Esophagus squamous epithelium (tissue), 5 donors: ENCODE data around the gene GRAMD4. TPM values are rescaled to one million over a fixed set of nuclear protein-coding genes. Genes with fewer than 3 reads are reported as not detected.

ENCODE experiments used
- DNase-seq: peaks from one replicate; lab custom pipeline; 2025; lab: John Stamatoyannopoulos, UW
- H3K27ac ChIP-seq, 4 donors: fragments of 200-600 bp; sonication (generic); one replicate each; pipeline ENCODE4 v1.5.1; 2016 to 2019; ENCODE audit warnings: mild to moderate bottlenecking in 1 of 4
- H3K27me3 ChIP-seq, 4 donors: fragments of 200-600 bp; sonication (generic); 1 replicate in 3 of 4; 2 replicates in 1 of 4; pipeline versions ENCODE4 v1.5.1 to v1.6.0; 2017 to 2021; ENCODE audit warnings: antibody characterized with exemption in 1 of 4
- H3K36me3 ChIP-seq, 3 donors: fragments of 200-600 bp; sonication (generic); one replicate each; pipeline ENCODE4 v1.5.1; 2016 to 2019
- H3K4me1 ChIP-seq, 3 donors: fragments of 200-600 bp; sonication (generic); one replicate each; pipeline ENCODE4 v1.5.1; 2017 to 2019
- H3K4me3 ChIP-seq, 4 donors: fragments of 200-600 bp; sonication (generic); 1 replicate in 3 of 4; 2 replicates in 1 of 4; pipeline ENCODE4 v1.5.1; 2016 to 2019; ENCODE audit warnings: mild to moderate bottlenecking in 2 of 4, moderate library complexity in 1 of 4
- H3K9me3 ChIP-seq, 3 donors: fragments of 200-600 bp; sonication (generic); one replicate each; pipeline ENCODE4 v1.5.1; 2016 to 2019
- CTCF ChIP-seq, 6 experiments: fragments of 450-650 bp in 4 of 6; fragments of 200-600 bp in 2 of 6; sonication (generic) in 2 of 6; IDR thresholded peaks; one replicate each; pipeline ENCODE4 v1.5.1; 2016 to 2019; ENCODE audit warnings: antibody characterized with exemption in 6 of 6, mild to moderate bottlenecking in 4 of 6, moderate library complexity in 4 of 6
- POLR2A ChIP-seq, 4 donors: fragments of 450-650 bp; IDR thresholded peaks; one replicate each; pipeline ENCODE4 v1.6.1; 2017; ENCODE audit warnings: antibody characterized with exemption in 4 of 4, mild to moderate bottlenecking in 4 of 4, moderate library complexity in 3 of 4
- WGBS, 2 donors: methylation state at CpG; one replicate each; pipeline ENCODE4 v1.1.5; 2018; 5-methylcytosine and 5-hydroxymethylcytosine counted together
- intact Hi-C: fragments of 100-400 bp; cut with DNase I; formaldehyde crosslinking; loops from one replicate; pipeline ENCODE4 v1.15.0; 2022
- total RNA-seq, 4 donors: library from RNA; depleted of rRNA; stranded (reverse); fragments of >200 nt; gene quantifications; one replicate each; pipeline ENCODE4 v1.1.0, GENCODE V29; 2016
- donor health status: DM: yes; HTN: yes; CAD: no.

The GRAMD4 gene
- total RNA-seq, 4 donors from 2014 or later, result 27.0 to 122 (median 33.3) TPM

GRCh38 chr22:46701262-46701661 lies 81.1 kb downstream of the GRAMD4 start:
- Histone ChIP-seq H3K9me3 (no peaks in the 10 kb centered on the region), H3K27me3 (no peaks in the 10 kb centered on the region), H3K4me3 (no peak overlapping the region), H3K36me3 (peaks cover 34 to 100% (median 56%) of the 10 kb centered on the region in 3 donors), H3K4me1 (no peaks in the 10 kb centered on the region), H3K27ac (no peak overlapping the region)
- WGBS, 2 donors, result 93 to 97% methylated on average over 15 to 24 of the region's 33 CpGs
- TF ChIP-seq CTCF (IDR thresholded peaks at IDR 0.05) (no peak), POLR2A (IDR thresholded peaks at IDR 0.05) (no peak)
- DNase-seq, result no peak
- intact Hi-C loops, result no loop called here

GRCh38 chr22:46703171-46703995 lies 83.2 kb downstream of the GRAMD4 start:
- Histone ChIP-seq H3K4me3 (no peak overlapping the region), H3K9me3 (no peaks in the 10 kb centered on the region), H3K36me3 (peaks cover 48 to 100% (median 58%) of the 10 kb centered on the region in 3 donors), H3K27ac (no peak overlapping the region), H3K4me1 (no peaks in the 10 kb centered on the region), H3K27me3 (no peaks in the 10 kb centered on the region)
- WGBS, 2 donors, result 92 to 95% methylated on average over 9 to 17 of the region's 26 CpGs
- DNase-seq, result no peak
- intact Hi-C loops, result no loop called here
- no peak for TF ChIP-seq CTCF (IDR thresholded peaks at IDR 0.05)
- TF ChIP-seq POLR2A (IDR thresholded peaks at IDR 0.05), result no peak

- Histone ChIP-seq H3K9me3 (no peaks in the 10 kb centered on the region), H3K4me1 (no peaks in the 10 kb centered on the region), H3K27ac (no peak overlapping the region), H3K36me3 (peaks cover 47 to 100% (median 58%) of the 10 kb centered on the region in 3 donors), H3K27me3 (no peaks in the 10 kb centered on the region), H3K4me3 (no peak overlapping the region)
- 89% methylated on average over 3 of the region's 6 CpGs; no CpG with 5 or more reads in 1 of the 2 donors for WGBS, 2 donors
- intact Hi-C loops, result no loop called here
- no peak for DNase-seq
- TF ChIP-seq CTCF (IDR thresholded peaks at IDR 0.05), result no peak
Measured at GRCh38 chr22:46703996-46704370, 83.8 kb downstream of the GRAMD4 start.

- no peak overlapping the region for H3K27ac ChIP-seq
- TF ChIP-seq POLR2A (IDR thresholded peaks at IDR 0.05), result no peak
- TF ChIP-seq CTCF (IDR thresholded peaks at IDR 0.05), result no peak
- no peak for DNase-seq
- H3K4me3 ChIP-seq, result no peak overlapping the region
- no peaks in the 10 kb centered on the region for H3K9me3 ChIP-seq
- intact Hi-C loops, result no loop called here
- WGBS, 2 donors, result 94 to 100% methylated on average over 2 to 12 of the region's 12 CpGs
- H3K4me1 ChIP-seq, result peaks cover 0 to 10% (median 0%) of the 10 kb centered on the region in 3 donors
- no peaks in the 10 kb centered on the region for H3K27me3 ChIP-seq
- H3K36me3 ChIP-seq, result peaks cover 35 to 100% (median 45%) of the 10 kb centered on the region in 3 donors
Measured at GRCh38 chr22:46706060-46706459, 85.9 kb downstream of the GRAMD4 start.

- no peak overlapping the region for H3K27ac ChIP-seq
- peaks cover 27 to 100% (median 38%) of the 10 kb centered on the region in 3 donors for H3K36me3 ChIP-seq
- DNase-seq, result no peak
- H3K9me3 ChIP-seq, result no peaks in the 10 kb centered on the region
- TF ChIP-seq CTCF (IDR thresholded peaks at IDR 0.05) (no peak), POLR2A (IDR thresholded peaks at IDR 0.05) (no peak)
- H3K4me1 ChIP-seq, result peaks cover 0 to 13% (median 0%) of the 10 kb centered on the region in 3 donors
- no peaks in the 10 kb centered on the region for H3K27me3 ChIP-seq
- intact Hi-C loops, result no loop called here
- 86 to 93% methylated on average over 13 of the region's 13 CpGs for WGBS, 2 donors
- no peak overlapping the region for H3K4me3 ChIP-seq
Measured at GRCh38 chr22:46707305-46707704, 87.1 kb downstream of the GRAMD4 start.
